Stimulated activated CD8-positive, alpha-beta memory T cell treated with anti-CD3 and anti-CD28 coated beads, Interleukin-12 subunit alpha, Interleukin-12 subunit beta, amount 100 ng/mL, for 24 hours (primary cell): ENCODE measurements around the gene LZTS2.

Experiments used
- DNase-seq: peaks from one replicate; pipeline ENCODE4 v3.0.0-alpha.2; 2020; ENCODE audit errors: extremely low read depth

The LZTS2 gene

DNA sequence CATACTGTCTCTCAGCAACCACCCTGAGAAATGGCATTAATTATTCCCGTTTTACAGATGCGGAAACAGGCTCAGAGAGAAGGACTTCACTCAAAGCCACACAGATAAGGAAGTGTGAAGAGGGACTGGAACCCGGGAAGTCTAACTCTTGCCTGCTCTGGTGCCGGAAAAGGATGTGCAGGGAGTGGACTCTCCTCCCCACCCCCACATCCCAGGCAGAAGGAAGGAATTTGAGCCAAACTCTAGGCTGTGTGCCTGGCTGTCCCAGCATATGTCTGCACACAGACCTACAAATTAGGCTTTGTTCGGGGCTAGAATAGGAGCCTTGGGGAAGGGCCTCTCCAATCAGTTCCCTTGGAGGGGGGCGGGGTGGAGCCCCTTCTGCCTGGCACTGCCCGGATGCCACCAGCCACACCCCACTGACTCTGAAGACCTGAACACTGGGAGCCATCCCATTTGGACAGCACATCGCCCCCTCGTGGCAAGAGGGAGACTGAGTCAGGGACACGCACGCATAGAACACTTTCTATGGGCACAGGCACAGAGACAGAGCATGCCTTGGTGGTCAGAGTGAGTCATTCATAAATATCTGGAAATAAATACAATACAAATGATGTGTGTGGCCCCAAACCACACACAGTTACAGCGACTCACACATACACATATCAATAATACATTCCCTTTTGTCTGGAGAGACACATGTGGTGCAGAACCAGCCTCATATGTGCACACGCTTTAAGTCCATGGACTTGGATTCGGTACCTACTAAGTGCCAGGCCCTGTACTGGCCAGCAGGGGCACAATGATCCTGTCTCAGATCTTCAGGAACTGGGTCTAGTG, 13.1 kb downstream of the LZTS2 start:
- DNase-seq: no peak

DNA sequence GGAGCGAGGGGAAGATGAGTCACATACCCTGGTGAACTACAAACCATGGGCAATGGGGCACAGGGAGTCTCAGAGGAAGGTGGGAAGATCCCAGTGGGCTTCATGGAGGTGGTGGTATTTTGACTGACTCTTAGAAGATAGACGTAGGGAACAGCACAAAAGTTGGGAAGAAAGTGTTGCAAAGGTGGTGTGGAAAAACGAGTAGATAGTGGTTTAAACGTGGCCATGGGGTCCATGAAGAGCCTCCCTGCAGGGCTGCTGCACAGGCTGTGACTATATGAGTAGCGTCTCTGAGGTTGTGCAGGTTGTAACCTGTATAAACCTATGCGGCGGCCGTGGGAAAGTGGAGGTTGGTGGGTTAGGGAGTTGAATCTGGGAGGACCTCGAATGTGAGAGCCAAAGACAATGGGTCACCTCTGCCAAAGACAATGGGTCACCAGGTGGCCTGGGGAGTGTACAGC, 13.8 kb downstream of the LZTS2 start:
- DNase-seq: no peak

DNA sequence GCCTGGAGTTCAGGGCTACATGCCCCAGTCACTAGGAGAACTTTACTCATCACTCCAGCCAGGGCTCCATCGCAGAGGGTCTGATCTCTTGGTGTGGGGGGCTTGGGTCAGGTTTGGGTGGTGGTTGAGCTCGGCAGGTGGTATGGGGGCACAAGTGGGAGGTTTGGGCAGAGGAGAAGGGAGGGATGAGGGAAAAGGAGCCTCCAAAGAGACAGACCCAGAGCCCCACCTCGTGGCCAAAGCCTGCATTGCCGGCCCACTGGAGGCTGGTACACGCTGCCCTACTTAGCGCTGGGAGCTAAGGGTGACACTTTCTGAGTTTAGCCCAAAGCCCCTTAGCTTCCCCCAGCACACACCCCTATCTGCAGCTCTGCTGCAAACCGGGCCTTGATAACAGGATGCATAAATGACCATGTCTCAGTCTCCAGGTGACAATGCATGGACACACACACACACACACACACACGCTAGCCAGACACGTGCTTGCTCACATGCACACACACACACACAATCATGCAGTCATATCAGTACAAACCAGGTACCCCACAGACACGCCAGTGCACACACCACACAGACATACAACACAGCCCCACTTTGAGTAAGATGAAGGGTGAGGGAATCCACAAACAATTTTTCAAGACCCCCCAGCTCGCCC, 14.7 kb downstream of the LZTS2 start:
- no peak for DNase-seq

DNA sequence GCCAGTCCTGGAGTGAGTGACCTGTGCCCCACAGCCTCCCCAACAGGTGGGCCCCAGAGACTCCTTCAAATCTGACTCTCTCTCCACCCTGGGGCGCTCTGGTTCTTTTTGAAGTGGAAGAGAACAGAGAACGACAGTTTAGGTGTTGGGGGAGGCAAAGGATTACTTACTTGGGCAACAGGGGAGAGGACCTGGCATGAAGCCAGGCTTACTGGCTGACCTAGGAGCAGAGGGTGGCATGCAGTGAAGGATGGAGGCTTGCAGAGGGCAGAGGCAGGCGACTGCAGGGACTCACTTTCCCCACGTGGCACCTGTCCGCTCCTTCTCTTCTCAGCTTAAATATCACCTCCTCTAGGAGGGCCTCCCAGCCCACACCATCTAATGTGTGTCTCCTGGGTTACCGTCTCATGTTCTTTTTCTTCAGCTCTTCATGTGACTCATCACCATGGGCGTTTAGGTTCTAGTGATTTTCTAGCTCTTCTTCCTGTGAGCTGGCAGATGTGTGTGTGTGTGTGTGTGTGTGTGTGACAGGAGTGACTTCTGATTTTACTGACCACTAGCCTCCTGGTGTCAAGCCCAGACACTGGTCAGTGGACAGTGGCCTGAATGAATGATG, 15.5 kb downstream of the LZTS2 start:
- DNase-seq: no peak

DNA sequence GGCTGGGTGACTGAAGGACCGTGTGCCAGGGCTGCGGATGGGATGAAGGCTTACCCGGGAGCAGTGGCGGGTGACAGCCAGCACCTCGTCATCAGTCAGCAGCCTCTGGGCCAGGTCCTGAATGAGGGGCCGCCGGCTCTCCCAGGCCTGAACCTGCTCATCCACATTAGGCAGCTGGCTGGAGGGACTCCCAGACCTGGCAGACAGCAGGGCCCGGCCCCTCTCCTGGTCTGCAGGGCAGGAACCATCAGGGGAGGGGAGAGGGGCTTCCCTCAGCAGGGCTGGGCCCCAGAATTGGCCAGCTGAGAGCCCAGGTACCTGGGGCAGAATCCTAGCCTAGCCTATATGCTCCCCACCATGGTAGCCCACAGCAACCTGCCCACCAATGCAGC, 16.0 kb downstream of the LZTS2 start:
- no peak for DNase-seq

DNA sequence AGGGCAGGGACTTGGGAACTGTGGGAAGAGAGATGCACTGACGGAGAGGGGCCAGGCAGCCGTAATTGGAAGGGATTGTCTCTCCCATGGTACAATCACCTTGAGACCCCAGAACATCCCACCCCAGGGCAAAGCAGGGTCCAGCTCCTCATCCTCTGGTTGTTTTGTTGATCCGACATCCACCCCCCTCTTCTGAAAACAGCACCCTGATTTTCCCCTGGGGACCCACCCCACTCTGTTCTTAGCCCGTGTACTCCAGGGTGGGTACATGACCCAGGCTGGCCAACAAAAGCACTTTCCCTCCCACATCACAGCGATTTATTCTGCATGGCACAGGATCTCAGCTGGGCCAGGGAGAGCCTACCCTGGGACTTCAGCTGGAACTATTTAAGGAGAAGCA, 17.2 kb downstream of the LZTS2 start:
- no peak for DNase-seq

DNA sequence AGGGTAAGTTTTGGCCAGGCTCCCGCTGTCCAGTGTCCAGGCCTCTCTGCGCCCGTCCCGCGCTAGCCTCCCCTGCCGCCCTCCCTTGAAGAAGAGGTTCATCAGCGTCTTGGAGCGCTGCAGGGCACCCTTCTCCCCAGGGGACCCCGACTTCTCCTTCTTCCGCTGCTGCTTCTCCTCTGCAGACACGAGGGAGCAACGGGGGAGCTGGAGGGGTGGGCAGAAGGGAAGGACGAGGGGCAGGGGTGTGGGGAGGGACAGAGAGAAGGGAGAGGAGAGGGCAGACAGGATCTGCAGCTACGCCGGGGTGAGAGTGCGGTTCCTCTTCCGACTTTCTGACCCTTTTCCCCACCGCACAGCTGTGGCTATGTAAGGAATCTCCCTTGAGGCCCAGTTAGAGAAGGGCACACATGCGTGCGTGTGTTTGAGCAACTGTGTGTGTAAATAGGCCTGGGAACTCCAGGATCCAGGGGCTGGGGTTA, 18.6 kb downstream of the LZTS2 start:
- no peak for DNase-seq

DNA sequence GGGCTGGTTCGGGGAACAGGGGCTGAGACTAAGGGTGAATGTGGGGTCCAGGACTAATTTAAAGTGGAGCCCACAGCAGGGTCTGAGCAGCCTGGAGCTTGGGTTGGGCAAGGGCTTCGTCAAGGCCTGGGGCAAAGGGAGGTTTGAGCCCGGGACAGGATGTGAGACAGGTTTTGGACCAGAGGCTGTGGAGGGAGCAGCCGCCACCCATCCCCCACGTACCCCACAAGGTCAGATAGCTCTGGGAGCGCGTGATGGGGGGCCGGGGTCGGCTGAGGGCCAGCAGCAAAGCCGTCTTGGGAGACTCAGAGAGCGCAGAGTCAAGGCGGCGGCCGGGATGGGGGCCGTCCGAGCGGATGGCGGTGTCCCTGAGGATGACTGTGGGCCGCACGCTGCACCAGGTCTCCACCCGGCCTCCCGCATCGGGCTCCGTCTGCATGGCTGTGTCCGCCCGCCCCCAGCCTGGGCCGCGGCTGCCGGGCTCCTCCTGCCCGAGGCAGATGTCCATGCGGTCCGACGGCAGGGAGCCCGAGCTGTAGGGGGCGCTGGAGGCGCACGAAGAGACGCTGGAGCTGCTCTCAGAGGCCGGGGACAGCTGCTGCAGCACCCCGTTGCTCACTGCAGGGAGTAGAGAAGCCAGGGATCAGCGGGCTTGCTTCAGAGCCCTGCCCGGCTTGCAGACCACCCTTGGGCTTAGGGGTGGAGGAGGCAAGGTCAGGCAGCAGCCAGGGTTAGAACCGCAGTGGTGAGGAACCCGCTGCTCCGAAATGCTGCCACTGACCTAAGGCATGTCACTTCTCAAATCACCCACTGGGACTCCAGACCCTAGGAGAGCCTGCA, 19.2 kb downstream of the LZTS2 start:
- DNase-seq: no peak

DNA sequence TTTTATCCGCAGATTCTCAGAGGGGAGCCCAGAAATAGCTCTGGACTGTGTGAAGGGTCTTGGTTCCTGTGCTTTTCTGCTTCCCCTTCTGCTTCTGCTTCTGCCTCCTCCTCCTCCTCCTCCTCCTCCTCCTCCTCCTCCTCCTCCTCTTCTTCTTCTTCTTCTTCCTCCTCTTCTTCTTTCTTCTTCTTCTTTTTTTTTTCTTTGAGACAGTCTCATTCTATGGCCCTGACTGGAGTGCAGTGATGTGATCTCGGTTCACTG, 19.8 kb downstream of the LZTS2 start:
- DNase-seq: no peak

DNA sequence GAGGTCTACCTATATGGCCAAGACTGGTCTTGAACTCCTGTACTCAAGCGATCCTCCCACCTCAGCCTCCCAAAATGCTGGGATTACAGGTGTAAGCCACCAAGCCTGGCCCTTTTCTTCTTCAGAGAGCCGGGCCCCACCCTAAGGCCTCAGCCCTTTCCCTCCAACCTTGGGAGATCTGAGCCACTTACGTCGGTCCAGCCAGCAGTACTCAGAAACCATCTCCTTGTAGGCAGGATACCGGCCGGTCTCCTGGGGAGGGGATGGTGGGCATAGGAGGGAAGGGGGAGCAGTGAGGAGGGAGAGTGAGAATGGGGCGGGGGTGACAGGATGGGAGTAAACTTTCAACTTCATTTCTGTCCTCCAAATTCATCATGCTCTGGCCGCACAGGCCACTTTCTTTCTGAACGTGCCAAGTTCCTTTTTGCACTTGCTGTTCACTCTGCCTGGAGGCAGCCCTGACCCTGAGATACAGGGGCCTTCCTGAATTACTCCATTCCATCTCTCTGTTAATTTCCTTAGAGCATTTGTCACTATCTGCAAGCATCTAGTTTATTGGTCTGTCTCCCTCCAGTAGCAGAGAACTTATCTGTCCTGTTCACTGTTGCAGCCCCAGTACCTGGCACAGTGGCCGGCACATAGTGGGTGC, 20.9 kb downstream of the LZTS2 start:
- no peak for DNase-seq

DNA sequence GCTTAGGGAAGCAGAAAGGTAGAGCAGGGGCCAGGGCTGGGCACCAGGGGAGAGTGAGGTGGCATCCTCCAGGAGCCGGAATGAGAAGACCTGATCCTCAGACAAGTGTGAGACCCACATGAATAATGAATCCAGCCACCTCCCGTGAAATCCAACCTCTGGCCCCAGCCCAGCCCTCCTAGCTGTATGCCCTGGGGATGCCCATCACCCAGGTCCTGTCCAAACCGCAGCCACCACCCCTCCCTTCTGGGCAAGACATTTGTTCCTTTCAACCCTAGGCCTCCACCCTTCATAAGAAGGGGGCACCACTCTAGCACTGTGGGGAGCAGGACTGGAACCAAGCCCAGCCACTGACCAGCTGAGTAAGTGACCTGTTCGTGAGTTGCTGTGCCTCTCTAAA, 21.6 kb downstream of the LZTS2 start:
- DNase-seq: no peak

DNA sequence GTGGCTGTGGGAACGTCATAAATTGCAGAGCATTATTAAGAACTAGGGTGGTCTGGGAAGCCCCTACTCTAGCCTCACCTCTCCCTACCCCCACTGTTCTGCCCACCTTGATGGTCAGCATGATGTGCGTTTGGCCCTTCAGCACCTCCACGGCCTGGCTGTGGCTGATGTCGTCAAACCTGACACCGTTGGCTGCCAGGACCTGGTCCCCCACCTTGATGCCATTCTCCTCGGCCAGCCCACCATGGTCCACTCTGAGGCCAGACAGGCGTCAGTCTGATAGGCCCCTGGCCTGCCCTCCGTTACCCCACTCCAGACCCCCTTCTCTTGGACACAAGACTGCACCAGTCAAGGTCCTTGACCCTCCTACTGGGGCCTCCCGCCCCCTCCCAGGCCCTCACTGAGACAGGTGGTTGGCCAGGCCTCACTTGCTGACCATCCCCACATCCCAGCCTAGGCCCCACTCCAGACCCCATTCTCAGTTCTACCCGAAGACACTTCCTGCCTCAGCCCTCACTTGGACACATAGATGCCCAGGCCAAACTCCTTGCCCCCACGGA, 22.2 kb downstream of the LZTS2 start:
- no peak for DNase-seq

DNA sequence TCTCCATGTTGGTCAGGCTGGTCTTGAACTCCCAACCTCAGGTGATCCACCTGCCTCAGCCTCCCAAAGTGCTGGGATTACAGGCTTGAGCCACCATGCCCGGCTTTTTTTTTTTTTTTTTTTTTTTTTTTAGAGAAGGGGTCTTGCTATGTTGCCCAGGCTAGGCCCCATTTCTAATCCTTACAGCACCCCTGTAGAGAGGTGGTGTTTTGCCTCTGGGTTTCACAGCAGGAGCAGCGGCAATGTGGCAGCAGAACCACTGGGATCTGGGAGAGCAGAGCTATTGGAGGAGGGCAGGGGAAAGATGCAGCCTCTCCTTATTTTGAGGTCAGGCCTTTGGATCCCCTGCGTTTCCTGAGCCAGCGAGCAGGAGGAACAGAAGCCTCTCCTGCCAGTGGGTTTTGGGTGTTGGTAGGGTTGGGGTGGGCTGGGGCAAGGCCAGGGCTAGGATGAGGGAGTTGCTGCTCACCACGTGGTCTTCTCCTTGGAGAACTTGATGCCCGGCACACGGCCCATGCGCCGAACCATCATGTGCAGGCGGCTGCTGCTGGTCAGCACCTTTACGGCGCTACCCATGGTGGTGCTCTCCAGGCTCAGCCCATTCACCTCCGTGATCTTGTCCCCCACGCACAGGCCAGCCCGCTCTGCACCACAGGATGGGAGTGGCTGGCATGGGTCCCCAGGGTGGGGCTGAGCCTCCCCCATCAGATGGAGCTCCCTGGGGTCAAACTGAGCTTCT, 23.5 kb downstream of the LZTS2 start:
- no peak for DNase-seq

DNA sequence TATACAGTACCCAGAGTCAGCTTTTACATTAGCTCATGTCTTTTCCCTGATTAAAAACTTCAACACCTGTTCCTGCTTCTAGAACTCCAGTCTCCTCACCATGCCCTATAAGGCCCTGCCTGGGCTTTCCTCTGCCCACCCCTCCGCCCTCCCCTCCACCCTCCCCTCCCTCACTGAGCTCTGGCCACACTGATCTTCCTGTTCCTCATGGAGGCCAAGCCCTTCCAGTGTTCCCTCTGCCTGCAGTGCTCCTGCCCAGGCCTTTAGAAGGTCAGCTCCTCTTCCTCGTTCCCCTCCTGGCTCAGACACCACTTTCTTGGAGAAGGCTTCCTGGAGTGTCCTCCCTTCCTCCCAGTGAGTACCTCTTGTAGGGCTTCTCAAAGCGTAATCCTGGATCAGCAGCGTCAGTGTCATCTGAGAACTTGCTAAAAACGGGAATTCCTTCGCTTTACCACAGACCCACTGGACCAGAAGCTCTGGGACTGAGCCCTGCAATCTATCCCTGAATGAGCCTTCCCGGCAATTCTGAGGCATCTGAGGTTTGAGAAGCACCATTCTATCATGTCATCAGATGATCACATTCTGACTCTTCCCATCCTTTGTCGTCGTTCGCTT, 27.6 kb downstream of the LZTS2 start:
- no peak for DNase-seq

DNA sequence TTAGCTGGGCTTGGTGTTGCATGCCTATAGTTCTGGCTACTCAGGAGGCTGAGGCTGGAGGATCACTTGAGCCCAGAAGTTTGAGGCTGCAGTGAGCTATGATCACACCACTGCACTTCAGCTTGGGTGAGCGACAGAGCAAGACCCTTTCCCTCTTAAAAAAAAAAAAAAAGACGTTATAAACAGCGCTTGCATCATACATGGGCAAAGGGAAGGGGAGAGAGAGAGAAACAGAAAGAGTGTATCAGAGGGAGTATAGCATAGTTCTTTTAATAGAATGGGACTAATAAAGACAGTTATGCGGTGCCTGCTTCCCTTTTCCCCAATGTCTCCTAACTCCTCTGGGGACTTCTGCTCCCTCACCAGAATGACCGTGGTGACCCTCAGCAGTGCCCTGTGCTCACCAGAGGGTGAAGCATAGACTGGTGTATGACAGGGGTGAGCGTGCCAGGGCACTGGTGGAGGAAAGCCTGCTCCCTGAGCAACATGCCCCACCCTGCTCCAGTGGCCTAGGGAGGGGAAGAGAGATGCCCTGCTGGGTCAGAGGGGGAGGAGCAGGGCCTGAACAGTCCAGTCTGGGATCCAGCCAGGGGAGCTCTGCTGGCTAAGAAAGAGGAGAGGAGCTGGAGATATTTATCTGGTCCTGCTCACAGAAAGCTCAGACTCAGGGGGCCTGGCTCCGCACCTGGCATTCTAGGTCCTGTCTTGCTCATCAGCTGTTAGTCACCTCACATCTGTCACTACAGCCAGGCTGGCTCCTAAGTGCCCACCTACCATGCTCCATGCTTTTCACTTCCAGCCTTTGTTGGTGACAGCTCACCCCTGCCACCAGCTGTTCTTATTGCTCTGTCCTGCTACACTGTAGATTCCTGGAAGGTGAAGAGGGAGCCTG, 29.1 kb downstream of the LZTS2 start:
- DNase-seq: no peak

DNA sequence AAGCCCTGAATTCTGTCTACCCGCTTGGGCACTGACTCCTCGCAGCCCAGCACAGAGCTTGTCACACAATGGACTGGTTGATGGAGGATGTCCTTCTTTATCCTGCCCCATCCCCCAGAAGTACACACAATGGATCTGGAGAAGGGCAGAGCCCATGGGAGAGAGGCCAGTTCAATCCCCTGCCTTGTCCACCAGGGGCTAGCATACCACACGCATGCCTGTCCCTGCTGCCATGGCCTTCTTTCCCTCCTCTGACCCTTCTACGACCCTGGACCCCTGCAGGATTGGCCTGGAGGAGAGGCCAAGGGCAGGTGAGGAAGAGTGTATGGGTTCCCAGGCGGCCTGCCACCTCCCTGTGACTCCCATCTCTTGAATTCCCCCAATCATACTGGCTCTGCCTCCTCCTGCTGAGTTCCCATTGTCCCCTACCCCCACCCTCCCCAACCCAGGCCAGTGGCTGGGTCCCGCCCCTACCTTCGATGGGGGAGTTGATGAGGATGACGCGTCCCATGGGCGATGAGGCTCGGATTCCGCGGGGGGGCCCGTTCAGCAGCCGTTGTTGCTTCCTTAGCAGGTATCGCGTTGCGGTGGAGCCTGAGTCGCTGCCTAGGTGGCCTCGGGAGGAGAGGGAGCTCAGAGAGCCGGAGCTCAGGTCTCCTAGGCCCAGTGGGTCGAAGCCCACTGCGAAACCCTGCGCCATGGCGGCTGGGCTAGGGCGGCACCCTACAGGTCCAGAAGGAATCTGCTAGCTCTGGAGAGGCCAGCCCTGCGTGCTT, 30.1 kb downstream of the LZTS2 start:
- DNase-seq: no peak

DNA sequence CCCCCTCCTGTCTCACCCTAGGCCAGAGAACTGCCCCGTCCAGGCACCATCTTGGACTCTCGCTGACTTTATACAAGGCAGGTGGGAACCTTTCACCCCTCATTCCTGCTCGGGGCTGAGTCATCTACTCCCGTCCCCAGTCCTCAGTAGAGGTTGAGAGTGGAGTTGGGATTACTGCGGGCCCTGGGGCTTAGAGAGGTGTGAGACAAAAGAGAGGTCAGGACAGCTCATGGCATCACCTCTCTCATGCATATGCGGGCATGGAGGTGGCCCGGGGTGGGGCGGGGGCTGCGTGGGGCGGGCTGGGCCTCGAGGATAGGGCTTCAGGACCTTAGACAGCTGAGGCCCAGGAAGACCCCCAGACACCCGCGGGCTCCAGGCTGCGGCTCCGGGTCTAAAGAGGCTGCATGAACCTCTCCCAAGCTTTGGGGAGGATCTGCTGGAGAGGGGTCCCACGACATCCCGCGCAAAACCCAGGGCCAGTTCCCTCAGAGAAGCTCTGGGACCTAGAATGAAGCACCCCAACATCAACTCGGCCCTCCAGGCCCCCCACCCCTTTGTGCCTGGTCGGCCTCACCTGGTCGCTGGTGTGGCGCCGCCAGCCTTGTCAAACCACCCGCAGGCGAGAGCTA, 31.0 kb downstream of the LZTS2 start:
- no peak for DNase-seq
